ENCODE data around the gene NADSYN1.

GRCh38 chr11:71443736-71444445 is 9.1 kb upstream of the NADSYN1 start:
- no peak for TF ChIP-seq CTCF (IDR thresholded peaks at IDR 0.05; ENCODE audit: insufficient read depth, low read depth, low read length)
- TF ChIP-seq EZH2 (IDR thresholded peaks at IDR 0.05; ENCODE audit: insufficient read depth, low read length) = no peak

Measured in astrocyte (in vitro differentiated cells and primary cell).